HEK293T (cell line): Measurements from ENCODE around the gene TEX2.

Experiments used
- ARNT ChIP-seq: fragments of 450-650 bp; IDR thresholded peaks from 2 replicates; pipeline ENCODE4 v1.6.1; 2017; ENCODE audit warnings: mild to moderate bottlenecking
- FOXA1 ChIP-seq: fragments of 450-650 bp; IDR thresholded peaks from 2 replicates; pipeline ENCODE4 v1.6.1; 2016; ENCODE audit warnings: mild to moderate bottlenecking
- FOXM1 ChIP-seq: fragments of 450-650 bp; IDR thresholded peaks from 2 replicates; pipeline ENCODE4 v1.6.1; 2017; ENCODE audit warnings: mild to moderate bottlenecking, borderline replicate concordance
- HDGF ChIP-seq: fragments of 450-650 bp; IDR thresholded peaks from 2 replicates; pipeline ENCODE4 v1.6.1; 2017; ENCODE audit warnings: antibody characterized with exemption, borderline replicate concordance
- SP1 ChIP-seq: fragments of 450-650 bp; IDR thresholded peaks from 2 replicates; pipeline ENCODE4 v1.6.1; 2017
- SUZ12 ChIP-seq: fragments of 450-650 bp; IDR thresholded peaks from 2 replicates; pipeline ENCODE4 v1.6.1; 2016; ENCODE audit warnings: mild to moderate bottlenecking
- TARDBP ChIP-seq: fragments of 450-650 bp; IDR thresholded peaks from 2 replicates; pipeline ENCODE4 v1.6.1; 2016
- ZNF384 ChIP-seq: fragments of 450-650 bp; IDR thresholded peaks from 2 replicates; pipeline ENCODE4 v1.6.1; 2016

DNA sequence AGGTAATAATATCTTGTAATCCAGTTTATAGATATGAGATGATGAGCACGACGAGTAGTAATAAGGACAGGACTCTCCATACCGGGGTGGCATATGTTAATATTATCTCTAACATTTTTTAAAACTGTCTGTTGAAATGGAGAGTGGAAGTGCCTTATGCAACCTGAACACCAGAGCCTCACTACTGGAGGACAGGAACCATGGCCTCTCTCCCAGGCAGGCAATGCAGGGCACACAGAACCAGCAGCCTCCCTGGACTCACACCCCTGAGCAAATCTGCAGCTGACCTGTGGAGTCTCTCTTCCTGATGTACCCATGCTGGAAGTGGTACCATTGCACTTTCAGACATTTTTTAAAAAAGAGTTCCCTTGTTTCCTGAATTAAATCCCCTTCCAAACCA, 78.0 kb downstream of the TEX2 start:
- TF ChIP-seq SP1, result no peak
- TF ChIP-seq FOXM1, result no peak
- TF ChIP-seq SUZ12, result no peak
- TF ChIP-seq FOXA1, result no peak
- TF ChIP-seq HDGF, result no peak
- no peak for TF ChIP-seq ARNT
- TF ChIP-seq ZNF384, result no peak
- no peak for TF ChIP-seq TARDBP
